ENCODE measurements around the gene RPS4Y1.
"Not testable (repeated sequence)": the region's sequence is repeated elsewhere in the genome, so short reads cannot be mapped to it uniquely, and the experiment has no call there.

RPS4Y1 gene

GRCh38 chrY:2841471-2841893 is at the start of gene RPS4Y1:
TSS of gene RPS4Y1 (plus strand) at chrY:2841602. CDS start at chrY:2841625, 23 bp downstream.
- peak; percentile 25 to 29 for DNase-seq

GRCh38 chrY:2796977-2797523 is 44.4 kb upstream of the RPS4Y1 start:
- no peak for DNase-seq

GRCh38 chrY:2797991-2798390 is 43.4 kb upstream of the RPS4Y1 start:
- no peak for DNase-seq

GRCh38 chrY:2800246-2800645 is 41.2 kb upstream of the RPS4Y1 start:
- DNase-seq, result no peak

- DNase-seq, result not testable (repeated sequence)
Observed at GRCh38 chrY:2817146-2817896, 24.1 kb upstream of the RPS4Y1 start.

- DNase-seq, result no peak
Observed at GRCh38 chrY:2824471-2824870, 16.9 kb upstream of the RPS4Y1 start.

- no peak for DNase-seq
Observed at GRCh38 chrY:2828497-2828896, 12.9 kb upstream of the RPS4Y1 start.

GRCh38 chrY:2835230-2835629 is 6.2 kb upstream of the RPS4Y1 start:
- no peak for DNase-seq

- no peak for DNase-seq
Observed at GRCh38 chrY:2837078-2837477, 4.3 kb upstream of the RPS4Y1 start.

- no peak for DNase-seq
Observed at GRCh38 chrY:2837932-2838331, 3.5 kb upstream of the RPS4Y1 start.

- DNase-seq, result no peak
Observed at GRCh38 chrY:2846791-2847190, 5.4 kb downstream of the RPS4Y1 start.

GRCh38 chrY:2848384-2848783 is 7.0 kb downstream of the RPS4Y1 start:
- no peak for DNase-seq

GRCh38 chrY:2849368-2849767 is 8.0 kb downstream of the RPS4Y1 start:
- no peak for DNase-seq

GRCh38 chrY:2854145-2854774 is 12.9 kb downstream of the RPS4Y1 start:
- no peak for DNase-seq

- no peak for DNase-seq
Observed at GRCh38 chrY:2857068-2857467, 15.7 kb downstream of the RPS4Y1 start.

- DNase-seq, result no peak
Observed at GRCh38 chrY:2857686-2858085, 16.3 kb downstream of the RPS4Y1 start.

GRCh38 chrY:2859782-2860181 is 18.4 kb downstream of the RPS4Y1 start:
- DNase-seq, result no peak

GRCh38 chrY:2860511-2860910 is 19.1 kb downstream of the RPS4Y1 start:
- DNase-seq, result no peak

GRCh38 chrY:2866581-2866980 is 25.2 kb downstream of the RPS4Y1 start:
- DNase-seq, result no peak

GRCh38 chrY:2867469-2867868 is 26.1 kb downstream of the RPS4Y1 start:
- no peak for DNase-seq

GRCh38 chrY:2868035-2868607 is 26.7 kb downstream of the RPS4Y1 start:
- no peak for DNase-seq

GRCh38 chrY:2872234-2872633 is 30.8 kb downstream of the RPS4Y1 start:
- not testable (repeated sequence) for DNase-seq

- no peak for DNase-seq
Observed at GRCh38 chrY:2874211-2874610, 32.8 kb downstream of the RPS4Y1 start.

GRCh38 chrY:2883561-2883960 is 42.2 kb downstream of the RPS4Y1 start:
- no peak for DNase-seq

Measured in activated CD4-positive, alpha-beta T cell treated with anti-CD3 and anti-CD28 coated beads, Interleukin-2, amount 50 U/mL, for 4 hours (primary cell).